GM18909 (cell line): ENCODE results near the gene HPN.

ENCODE experiments used
- ATAC-seq: cut with Tn5 transposase; IDR thresholded peaks from one replicate; pipeline ENCODE4 v1.9.1; 2021; ENCODE audit warnings: mild to moderate bottlenecking; ENCODE audit not compliant: unreplicated experiment, poor library complexity

HPN gene

DNA sequence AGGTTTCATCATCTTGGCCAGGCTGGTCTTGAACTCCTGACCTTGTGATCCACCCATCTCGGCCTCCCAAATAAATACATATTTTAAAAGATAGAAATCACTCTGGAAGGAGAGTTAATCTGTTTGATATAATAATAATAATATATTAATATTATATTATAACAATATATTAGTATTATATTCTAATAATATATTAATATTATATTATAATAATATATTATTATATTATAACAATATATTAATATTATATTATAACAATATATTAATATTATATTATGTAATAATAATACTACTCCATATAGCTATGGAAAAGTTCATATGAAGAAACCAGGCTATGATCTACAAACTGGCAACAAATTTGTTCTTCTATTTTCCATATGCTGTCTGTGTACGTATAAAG, 16.8 kb downstream of the HPN start:
- no peak for ATAC-seq

DNA sequence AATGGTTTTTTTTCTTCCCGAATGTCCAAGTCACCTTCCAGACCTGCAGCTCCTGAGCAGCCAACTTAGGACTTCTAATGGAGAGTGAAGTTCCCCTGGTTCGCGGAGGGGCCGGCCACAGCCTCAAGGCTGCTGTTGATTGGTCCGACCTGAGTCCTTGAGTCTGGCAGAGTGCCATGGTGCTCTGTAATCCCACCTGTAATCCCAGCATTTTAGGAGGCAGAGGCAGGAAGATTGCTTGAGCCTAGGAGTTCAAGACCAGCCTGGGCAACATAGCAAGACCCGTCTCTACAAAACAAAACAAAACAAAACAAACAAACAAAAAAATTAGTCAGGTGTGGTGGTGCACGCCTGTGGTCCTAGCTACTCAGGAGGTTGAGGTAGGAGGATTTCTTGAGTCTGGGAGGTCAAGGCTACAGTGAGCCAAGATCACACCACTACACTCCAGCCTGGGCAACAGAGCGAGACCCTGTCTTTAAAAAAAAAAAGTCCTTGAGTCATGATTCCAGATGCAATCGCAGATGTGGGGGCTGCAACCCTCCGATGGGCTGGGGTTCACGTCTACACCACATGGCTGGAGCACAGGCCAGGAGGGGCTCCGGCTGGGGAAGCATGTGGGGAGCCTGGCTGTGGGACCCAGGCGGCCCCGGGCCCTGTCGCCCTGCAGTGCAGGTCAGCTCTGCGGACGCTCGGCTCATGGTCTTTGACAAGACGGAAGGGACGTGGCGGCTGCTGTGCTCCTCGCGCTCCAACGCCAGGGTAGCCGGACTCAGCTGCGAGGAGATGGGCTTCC, 17.7 kb downstream of the HPN start:
- ATAC-seq = no peak

DNA sequence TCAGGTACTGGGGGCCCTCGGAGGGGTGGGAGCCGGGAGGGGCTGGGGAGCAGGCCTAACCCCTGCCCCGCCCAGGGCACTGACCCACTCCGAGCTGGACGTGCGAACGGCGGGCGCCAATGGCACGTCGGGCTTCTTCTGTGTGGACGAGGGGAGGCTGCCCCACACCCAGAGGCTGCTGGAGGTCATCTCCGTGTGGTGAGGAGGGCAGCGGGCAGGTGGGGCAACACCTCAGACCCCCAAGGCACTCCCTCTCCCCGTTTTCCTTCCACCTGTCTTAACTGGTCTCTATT, 18.2 kb downstream of the HPN start:
- ATAC-seq = no peak

DNA sequence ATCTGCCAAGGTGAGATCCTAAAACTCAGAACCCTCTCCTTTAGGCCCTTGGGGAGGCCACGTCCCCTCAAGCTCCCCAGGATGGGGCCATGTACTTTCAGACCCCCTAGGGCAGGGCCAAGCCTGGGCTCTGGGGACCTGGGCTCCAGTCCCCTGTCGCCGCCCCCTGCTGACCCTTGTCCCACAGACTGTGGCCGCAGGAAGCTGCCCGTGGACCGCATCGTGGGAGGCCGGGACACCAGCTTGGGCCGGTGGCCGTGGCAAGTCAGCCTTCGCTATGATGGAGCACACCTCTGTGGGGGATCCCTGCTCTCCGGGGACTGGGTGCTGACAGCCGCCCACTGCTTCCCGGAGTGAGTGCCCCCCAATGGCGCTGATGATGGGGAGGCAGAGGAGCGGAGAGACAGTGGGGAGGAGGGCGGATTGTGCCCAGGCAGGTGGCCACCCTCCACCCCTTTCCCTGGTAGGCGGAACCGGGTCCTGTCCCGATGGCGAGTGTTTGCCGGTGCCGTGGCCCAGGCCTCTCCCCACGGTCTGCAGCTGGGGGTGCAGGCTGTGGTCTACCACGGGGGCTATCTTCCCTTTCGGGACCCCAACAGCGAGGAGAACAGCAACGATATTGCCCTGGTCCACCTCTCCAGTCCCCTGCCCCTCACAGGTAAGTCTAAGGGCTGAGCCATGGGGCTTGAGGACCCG, 18.8 kb downstream of the HPN start:
- no peak for ATAC-seq

DNA sequence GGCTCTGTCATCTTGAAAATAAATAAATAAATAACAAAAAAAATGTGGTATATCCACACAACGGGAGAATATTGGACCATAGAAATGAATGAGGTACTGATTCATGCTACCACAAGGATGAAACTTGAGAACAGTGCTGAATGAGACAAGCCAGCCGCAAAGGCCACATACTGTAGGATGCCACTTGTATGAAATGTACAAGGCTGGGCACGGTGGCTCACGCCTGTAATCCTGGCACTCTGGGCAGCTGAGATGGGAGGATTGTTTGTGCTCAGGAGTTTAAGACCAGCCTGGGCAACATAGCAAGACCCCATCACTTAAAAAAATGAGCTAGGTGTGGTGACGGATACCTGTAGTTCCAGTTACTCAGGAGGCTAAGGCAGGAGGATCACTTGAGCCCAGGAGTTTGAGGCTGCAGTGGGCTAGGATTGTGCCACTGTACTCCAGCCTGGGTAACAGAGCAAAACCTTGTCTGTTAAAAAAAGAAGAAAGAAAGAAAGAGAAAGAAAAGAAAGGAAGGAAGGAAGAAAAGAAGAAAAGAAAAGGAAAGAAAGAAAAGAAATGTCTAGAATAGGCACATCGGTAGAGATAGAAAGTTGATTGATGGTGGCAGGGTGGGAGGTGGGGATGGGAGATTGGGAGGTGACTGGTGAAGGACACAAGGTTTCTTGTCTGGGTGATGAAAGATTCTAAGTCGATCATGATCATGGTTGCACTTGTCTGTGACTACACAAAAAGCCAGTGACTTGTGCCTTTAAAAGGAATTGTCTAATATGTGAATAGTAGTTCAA, 20.3 kb downstream of the HPN start:
- ATAC-seq = no peak

DNA sequence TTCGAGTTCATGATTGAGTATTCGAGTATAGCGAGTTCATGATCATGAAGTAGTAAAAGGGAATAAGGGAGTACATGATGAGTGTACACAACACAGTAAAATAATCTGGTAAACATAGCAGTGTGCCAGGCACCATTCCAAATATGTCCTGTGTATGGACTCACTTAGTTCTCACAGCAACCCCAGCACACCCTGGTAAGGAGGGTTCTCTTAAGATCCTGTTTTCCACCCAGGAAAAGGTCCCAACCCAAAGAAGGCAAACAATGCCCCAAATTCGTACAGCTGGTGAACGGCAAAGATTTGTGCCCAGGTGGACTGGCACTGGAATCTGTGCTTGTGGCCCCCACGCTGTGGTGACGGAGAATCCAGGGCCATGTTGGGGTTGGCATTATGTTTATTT, 21.4 kb downstream of the HPN start:
- ATAC-seq = no peak

DNA sequence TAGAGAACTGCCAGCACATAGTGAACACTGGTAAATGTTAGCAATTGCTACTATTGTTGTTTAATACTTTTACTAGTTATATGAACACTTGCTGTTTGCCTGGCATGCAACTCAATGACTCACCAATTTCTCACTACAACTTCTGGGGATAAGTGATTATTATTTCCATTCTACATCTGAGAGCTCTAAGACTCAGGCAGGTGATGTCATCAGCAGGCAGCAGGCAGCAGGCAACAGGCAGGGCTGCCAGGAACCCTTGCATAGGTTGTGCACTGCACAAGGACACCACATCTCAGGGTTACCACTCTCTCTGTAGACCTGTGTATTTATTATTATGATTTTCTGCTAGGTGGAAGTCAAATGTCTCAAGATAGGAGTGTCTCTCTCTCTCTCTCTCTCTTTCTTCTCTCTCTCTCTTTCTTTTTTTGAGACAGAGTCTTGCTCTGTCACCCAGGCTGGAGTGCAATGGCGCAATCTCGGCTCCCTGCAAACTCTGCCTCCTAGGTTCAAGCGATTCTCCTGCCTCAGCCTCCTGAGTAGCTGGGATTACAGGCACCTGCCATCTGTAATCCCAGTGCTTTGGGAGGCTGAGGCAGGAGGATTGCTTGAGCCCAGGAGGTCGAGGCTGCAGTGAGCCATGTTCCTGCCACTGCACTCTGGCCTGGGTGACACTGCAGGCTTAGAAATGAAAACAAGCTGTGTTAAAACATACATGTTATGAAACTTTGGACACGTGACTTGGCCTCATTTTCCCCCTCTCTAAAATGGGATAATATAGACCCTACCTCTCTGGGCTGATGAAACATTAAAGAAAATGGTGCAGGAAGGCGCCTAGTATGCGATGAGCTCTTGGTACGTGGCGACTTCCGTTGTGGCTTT, 22.7 kb downstream of the HPN start:
- ATAC-seq = no peak

DNA sequence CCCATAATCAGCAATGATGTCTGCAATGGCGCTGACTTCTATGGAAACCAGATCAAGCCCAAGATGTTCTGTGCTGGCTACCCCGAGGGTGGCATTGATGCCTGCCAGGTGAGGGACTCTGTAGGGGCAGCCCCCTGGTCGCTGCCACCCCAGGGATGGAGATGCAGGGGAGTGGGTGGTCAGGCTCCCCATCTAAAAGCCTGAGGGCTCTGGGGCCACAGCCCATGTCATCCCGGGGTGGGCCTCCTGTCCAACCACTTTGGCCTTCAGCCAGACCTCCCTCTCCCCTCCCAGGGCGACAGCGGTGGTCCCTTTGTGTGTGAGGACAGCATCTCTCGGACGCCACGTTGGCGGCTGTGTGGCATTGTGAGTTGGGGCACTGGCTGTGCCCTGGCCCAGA, 24.1 kb downstream of the HPN start:
- no peak for ATAC-seq

DNA sequence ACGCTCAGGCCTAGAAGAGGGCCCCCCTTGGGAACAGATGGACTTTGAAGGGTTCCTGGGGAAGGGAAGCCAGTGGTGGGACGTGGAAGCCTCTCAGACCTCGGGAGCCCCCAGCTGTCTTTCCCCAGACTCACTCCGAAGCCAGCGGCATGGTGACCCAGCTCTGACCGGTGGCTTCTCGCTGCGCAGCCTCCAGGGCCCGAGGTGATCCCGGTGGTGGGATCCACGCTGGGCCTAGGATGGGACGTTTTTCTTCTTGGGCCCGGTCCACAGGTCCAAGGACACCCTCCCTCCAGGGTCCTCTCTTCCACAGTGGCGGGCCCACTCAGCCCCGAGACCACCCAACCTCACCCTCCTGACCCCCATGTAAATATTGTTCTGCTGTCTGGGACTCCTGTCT, 24.6 kb downstream of the HPN start:
- ATAC-seq = no peak

DNA sequence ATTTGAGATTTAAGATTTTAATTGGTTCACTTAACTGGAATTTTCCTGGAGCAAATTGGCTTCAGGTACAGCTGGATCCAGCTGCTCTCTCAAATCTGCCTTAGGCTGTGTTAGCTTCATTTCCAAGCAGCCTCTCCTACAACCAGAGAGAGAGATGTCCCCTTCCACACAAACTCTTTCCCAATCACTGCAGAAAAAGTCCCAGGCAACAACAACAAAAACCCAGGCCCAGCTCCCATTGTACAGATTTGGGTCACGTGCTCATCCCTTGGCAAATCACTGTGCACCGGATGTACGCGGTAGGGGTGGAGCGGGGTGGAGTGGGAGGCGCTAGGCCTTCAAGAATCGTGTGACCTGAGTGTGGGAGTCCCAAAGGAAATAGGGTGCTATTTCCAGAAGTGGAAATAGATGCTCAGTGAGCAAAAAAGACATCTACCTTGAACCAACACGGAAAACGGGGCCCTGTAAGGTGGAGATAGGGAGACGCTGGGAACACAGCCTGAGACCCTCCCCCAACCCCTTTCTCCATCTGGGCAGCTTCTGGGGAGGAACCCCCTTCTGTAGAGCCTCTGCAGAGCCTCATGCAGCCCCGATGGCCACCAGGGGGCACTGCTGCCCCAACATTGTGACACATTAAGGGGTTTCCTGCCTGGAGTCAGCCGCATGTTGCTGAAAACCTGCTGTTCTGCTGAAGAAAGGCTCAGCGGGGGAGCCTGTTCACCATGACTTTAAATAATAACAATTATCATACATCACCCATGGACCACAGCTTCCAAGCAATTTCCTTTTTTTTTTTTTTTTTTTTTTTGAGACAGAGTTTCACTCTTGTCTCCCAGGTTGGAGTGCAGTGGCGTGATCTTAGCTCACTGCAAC, 25.4 kb downstream of the HPN start:
- peak; percentile 67 for ATAC-seq

DNA sequence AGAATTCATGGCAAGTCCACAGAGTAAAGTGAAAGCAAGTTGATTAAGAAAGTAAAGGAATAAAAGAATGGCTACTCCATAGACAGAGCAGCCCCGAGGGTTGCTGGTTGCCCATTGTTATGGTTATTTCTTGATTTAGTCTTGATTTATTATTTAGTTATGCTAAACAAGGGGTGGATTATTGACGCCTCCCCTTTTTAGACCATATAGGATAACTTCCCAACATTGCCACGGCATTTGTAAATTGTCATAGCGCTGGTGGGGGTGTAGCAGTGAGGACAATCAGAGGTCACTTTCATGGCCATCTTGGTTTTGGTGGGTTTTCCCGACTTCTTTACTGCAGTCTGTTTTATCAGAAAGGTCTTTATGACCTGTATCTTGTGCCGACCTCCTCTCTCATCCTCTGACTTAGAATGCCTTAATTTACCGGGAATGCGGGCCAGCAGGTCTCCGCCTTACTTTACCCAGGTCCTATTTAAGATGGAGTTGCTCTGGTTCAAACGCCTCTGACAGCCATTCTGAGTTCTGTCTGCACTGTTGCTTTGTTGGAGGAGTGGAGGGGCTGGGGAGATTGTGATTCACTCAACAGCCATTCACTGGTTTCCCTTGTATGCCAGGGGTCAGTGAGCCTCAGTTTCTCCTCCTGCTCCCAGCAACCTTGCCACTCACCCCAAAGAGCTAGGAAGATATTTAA, 27.6 kb downstream of the HPN start:
- no peak for ATAC-seq

DNA sequence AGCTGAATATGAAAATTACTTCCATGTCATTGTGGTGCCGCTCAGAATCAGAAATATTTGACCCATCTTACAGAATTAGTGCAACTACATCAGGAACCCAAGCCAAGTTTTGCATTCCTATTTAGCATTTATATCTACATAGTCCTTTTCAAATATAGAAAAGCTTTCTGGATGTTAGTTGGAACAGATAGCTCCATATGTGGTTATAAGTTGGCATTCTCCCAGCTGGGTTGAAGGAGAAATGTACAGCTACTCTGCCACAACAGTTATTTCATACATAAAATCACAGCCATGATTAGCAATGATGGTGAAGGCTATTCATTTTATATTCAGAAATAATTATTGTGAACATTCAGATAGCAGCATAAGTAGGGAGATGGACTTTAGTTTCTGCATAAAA, 28.2 kb downstream of the HPN start:
- no peak for ATAC-seq

DNA sequence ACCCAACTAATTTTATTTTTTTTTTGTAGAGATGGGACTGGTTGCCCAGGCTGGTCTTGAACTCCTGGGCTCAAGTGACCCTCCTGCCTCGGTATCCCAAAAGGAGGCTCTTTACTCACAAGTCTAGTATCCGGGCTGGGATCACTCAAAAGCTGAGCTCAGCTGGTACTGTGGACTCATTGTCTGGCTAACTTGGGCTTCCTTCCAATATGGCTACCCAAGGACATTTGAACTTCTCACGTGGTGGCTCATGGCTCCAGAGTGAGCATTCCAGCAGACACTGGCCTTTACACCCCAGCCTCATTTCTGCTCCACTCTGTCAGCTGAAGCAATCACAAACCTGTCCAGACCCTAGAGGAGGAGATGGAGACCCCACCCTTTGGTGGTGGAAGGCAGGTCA, 28.9 kb downstream of the HPN start:
- no peak for ATAC-seq

DNA sequence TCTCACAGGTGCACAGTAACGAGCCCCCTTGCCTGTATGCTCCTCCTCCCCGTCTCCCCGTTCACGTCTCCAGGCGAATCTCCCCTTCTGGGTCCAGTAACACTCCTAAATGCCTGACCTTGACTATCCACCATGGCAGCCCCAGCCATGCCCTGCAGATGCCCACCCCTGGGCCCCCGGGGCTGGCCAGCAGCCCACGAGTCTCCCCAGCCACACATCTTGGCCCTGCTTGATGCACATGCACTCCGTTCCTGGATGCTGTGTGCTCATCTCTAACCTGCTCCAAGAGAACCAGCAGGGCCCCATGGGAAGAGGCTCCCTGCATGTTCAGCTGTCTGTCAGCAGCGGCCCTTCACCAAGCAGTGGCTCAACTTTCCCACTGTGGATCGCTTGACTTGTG, 32.0 kb downstream of the HPN start:
- no peak for ATAC-seq

DNA sequence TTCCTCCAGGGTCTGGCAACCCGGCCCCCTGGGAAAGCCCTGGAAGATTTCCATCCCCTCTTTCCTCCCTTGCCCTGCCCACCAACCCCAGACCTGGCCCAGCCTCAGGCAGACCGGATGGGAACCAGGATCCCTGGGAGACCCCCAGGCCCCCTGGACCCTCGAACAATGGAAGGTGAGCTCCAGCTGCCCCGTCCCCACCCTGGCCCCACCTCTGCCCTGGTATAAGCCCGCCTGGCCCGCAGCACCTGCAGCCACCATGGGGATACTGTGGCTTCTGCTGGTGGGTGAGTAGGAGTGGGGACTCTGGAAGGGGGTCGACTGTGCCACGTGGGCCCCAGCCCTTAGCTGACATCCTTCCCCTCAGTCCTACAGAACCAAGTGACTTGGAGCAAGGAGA, 32.4 kb downstream of the HPN start:
- no peak for ATAC-seq

DNA sequence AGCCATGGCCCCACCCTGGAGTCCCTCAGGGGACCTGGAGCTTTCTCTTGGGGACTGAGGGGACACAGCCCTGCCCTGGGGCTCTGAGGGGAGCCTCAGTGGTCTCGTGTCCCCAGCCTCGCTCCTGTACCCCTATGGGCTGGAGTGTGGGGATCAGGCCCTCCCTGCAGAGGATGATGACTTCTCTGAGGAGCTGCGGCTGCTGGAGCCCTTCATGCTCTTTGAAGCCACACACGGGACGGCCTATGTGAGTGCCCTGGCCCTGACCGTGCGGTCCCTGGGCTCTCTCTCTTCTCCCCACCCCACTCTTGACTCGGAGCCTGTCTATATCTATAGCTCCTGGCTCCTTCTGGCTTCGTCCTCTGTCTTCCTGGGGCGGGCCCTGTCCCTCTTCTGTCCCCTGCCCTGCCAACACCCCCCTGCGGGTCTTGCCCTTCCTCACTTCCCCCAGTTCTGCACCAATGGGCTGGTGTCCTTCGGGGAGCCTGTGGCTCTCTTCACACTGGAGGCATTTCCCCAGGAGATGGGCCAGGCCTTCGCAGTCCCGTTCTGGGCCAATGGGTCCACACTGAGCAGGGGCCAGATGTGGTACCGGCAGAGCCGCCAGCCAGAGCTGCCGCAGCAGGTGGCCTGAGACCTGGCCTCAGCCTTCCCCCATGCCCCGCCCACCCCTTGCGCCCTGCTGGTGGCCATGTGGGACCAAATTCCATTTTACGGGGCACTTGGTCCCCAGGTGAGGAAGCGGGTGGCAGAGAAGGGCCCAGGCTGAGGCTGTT, 33.1 kb downstream of the HPN start:
- no peak for ATAC-seq

DNA sequence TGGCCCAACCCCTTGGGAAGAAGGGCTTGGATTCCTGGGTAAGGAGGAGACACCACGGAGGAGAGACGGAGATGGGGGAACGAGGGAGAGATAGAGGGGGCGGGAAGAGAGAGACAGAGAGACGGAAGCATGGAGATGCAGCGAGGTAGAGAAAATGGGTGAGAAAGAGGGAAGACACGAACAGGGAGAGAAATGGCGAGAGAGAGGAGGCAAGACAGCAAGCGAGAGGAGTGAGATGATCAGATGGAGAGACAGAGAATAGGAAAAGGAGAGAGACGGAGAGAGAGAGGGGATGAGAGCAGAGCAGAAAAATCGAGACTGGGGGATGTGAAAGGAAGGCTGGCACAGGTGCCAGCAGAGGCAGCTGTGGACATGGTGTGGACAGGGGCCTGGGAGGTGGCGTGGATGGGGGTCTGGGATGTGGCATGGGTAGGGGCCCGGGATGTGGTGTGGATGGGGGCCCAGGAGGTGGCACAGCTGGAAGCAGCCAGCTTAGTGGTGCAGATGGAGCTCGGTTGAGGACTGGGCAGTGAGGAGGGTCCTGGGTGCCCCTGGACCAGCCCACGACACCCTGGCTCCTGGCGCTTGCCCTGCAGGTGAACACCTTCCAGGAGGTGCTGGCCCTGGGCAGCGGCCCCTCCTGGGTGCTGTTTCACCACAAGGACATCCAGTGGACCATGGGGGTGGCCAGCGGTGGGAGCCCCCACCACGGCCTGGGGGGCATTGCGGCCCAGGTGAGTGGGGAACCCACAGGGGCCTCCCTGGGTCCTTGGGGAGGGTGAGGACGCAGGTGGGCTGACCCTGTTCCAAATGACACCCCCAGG, 33.9 kb downstream of the HPN start:
- ATAC-seq = no peak

DNA sequence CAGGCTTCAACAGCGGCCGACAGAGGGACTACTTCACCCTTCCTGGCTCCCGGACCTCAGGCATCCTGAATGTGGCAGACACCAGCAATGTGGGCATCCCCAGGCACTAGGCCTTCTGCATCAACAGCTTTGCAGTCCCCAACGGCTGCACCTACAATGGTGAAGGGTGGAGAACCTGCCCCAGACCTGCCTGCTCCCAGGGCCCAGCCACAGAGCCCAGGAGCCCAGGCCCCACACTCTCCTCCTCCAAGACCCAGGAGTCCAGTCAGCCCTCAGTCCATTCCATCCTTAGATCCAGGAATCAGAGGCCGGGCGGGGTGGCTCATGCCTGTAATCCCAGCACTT, 34.5 kb downstream of the HPN start:
- no peak for ATAC-seq
